Right lobe of liver (tissue), 6 donors: ENCODE data around the gene AKAP8L. TPM values are rescaled to one million over a fixed set of nuclear protein-coding genes. Genes with fewer than 3 reads are reported as not detected.

Experiments used
- ATAC-seq, 4 donors: fragments of 200-7000 bp; cut with Tn5 transposase; one replicate each; pipeline ENCODE4 v1.9.1; 2020; ENCODE audit warnings: mild to moderate bottlenecking in 4 of 4, moderate library complexity in 4 of 4
- DNase-seq, 3 donors: peaks; one replicate each; pipeline ENCODE4 v3.0.0-alpha.2; 2020
- H3K27ac ChIP-seq, 3 donors: fragments of 200-600 bp; one replicate each; pipeline ENCODE4 v1.8.0; 2022
- H3K27me3 ChIP-seq, 2 donors: fragments of 200-600 bp; one replicate each; pipeline ENCODE4 v1.8.0; 2022
- H3K36me3 ChIP-seq, 4 donors: fragments of 200-600 bp; sonication (generic) in 1 of 4; one replicate each; pipeline versions ENCODE4 v1.5.1 to v1.8.0; 2017 to 2022; ENCODE audit warnings: control low read depth in 1 of 4
- H3K4me1 ChIP-seq, 4 donors: fragments of 200-600 bp; sonication (generic) in 1 of 4; one replicate each; pipeline versions ENCODE4 v1.5.1 to v1.8.0; 2017 to 2022; ENCODE audit warnings: control low read depth in 1 of 4
- H3K4me3 ChIP-seq, 3 donors: fragments of 200-600 bp; one replicate each; pipeline ENCODE4 v1.8.0; 2022
- H3K9me3 ChIP-seq, 4 donors: fragments of 200-600 bp; sonication (generic) in 1 of 4; one replicate each; pipeline versions ENCODE4 v1.5.1 to v1.8.0; 2017 to 2022; ENCODE audit warnings: control low read depth in 1 of 4
- POLR2A ChIP-seq: fragments of 450-650 bp; IDR thresholded peaks from one replicate; pipeline ENCODE4 v1.6.1; 2017; ENCODE audit warnings: antibody characterized with exemption, mild to moderate bottlenecking
- WGBS: methylation state at CpG from one replicate; pipeline ENCODE4 v1.1.6; 2018; ENCODE audit warnings: low coverage, low lambda C conversion rate; ENCODE audit not compliant: insufficient coverage; ENCODE audit errors: missing lambda C conversion rate; 5-methylcytosine and 5-hydroxymethylcytosine counted together
- intact Hi-C, 2 donors: fragments of 100-400 bp; cut with DNase I; formaldehyde crosslinking; loops; one replicate each; pipeline versions ENCODE4 v1.11.2 to v1.14.1; 2022
- total RNA-seq, 6 experiments: library from RNA; depleted of rRNA in 2 of 6; stranded (reverse); fragments of >200 nt in 2 of 6; fragmentation: NEBNext Ultra II Directional in 3 of 6; extraction: Animal tissue kit (Norgen Biotek cat#: 25700) in 3 of 6; gene quantifications; one replicate each; pipeline versions ENCODE4 v1.1.0 to v1.2.4, GENCODE V29; 2016 to 2023
- TF ChIP-seq, protein P1 (sequence below), 4 donors: fragments of 200-600 bp in 3 of 4; fragments of 450-650 bp in 1 of 4; IDR thresholded peaks; one replicate each; pipeline versions ENCODE4 v1.5.1 to v1.8.0; 2016 to 2022; ENCODE audit warnings: antibody characterized with exemption in 4 of 4, mild to moderate bottlenecking in 2 of 4
- donor health status: DM: no; HTN: yes; CAD: no.
- donor health status: DM: no; HTN: no; CAD: no.
- donor health status: DM: no; HTN: no; CAD: no.
- donor health status: DM: no; HTN: yes; CAD: no.
- donor health status: DM: no; HTN: yes; CAD: no.

The AKAP8L gene
- total RNA-seq, 6 experiments from 2014 or later: 27.4 to 69.4 (median 49.6) TPM

GRCh38 chr19:15403151-15403531 lies 15.6 kb downstream of the AKAP8L start:
- no peaks in the 10 kb centered on the region for H3K27me3 ChIP-seq
- 80% methylated on average over 1 of the region's 10 CpGs for WGBS
- H3K9me3 ChIP-seq: no peaks in the 10 kb centered on the region
- peaks cover 0 to 6% (median 0%) of the 10 kb centered on the region in 4 donors for H3K4me1 ChIP-seq
- H3K27ac ChIP-seq: no peak overlapping the region
- H3K4me3 ChIP-seq: no peak overlapping the region
- DNase-seq (no peak), ATAC-seq (no peak)
- intact Hi-C loops: no loop called here
- TF ChIP-seq, protein P1, sequence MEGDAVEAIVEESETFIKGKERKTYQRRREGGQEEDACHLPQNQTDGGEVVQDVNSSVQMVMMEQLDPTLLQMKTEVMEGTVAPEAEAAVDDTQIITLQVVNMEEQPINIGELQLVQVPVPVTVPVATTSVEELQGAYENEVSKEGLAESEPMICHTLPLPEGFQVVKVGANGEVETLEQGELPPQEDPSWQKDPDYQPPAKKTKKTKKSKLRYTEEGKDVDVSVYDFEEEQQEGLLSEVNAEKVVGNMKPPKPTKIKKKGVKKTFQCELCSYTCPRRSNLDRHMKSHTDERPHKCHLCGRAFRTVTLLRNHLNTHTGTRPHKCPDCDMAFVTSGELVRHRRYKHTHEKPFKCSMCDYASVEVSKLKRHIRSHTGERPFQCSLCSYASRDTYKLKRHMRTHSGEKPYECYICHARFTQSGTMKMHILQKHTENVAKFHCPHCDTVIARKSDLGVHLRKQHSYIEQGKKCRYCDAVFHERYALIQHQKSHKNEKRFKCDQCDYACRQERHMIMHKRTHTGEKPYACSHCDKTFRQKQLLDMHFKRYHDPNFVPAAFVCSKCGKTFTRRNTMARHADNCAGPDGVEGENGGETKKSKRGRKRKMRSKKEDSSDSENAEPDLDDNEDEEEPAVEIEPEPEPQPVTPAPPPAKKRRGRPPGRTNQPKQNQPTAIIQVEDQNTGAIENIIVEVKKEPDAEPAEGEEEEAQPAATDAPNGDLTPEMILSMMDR (IDR thresholded peaks at IDR 0.05): no peak
- TF ChIP-seq POLR2A: no peak
- peaks cover 0 to 52% (median 21%) of the 10 kb centered on the region in 4 donors for H3K36me3 ChIP-seq

- Histone ChIP-seq H3K27me3 (no peaks in the 10 kb centered on the region), H3K4me3 (no peak overlapping the region), H3K4me1 (peaks cover 0 to 6% (median 0%) of the 10 kb centered on the region in 4 donors), H3K36me3 (peaks cover 0 to 58% (median 23%) of the 10 kb centered on the region in 4 donors), H3K9me3 (no peaks in the 10 kb centered on the region), H3K27ac (no peak overlapping the region)
- TF ChIP-seq, protein P1 (IDR thresholded peaks at IDR 0.05): no peak
- TF ChIP-seq POLR2A: no peak
- DNase-seq: no peak
- no peak for ATAC-seq
- 100% methylated on average over 1 of the region's 15 CpGs for WGBS
- intact Hi-C loops: no loop called here
These were observed 16.2 kb downstream of the AKAP8L start for GRCh38 chr19:15402411-15403150.

- intact Hi-C loops: no loop called here
- Histone ChIP-seq H3K4me3 (no peak overlapping the region), H3K36me3 (peaks cover 4 to 70% (median 33%) of the 10 kb centered on the region in 4 donors), H3K27ac (no peak overlapping the region), H3K4me1 (peaks cover 0 to 6% (median 0%) of the 10 kb centered on the region in 4 donors), H3K9me3 (no peaks in the 10 kb centered on the region), H3K27me3 (no peaks in the 10 kb centered on the region)
- no peak for TF ChIP-seq POLR2A
- TF ChIP-seq, protein P1 (IDR thresholded peaks at IDR 0.05): no peak
- WGBS: no CpG with 5 or more reads among the region's 17 CpGs
- ATAC-seq: no peak
- DNase-seq: no peak
These were observed 17.4 kb downstream of the AKAP8L start for GRCh38 chr19:15401397-15401710.

GRCh38 chr19:15400521-15401396 lies 18.0 kb downstream of the AKAP8L start:
- Histone ChIP-seq H3K36me3 (peaks cover 4 to 76% (median 37%) of the 10 kb centered on the region in 4 donors), H3K27ac (no peak overlapping the region), H3K4me1 (peaks cover 0 to 6% (median 0%) of the 10 kb centered on the region in 4 donors), H3K9me3 (no peaks in the 10 kb centered on the region), H3K27me3 (no peaks in the 10 kb centered on the region), H3K4me3 (no peak overlapping the region)
- WGBS: 100% methylated on average over 1 of the region's 29 CpGs
- ATAC-seq: no peak
- intact Hi-C loops: no loop called here
- no peak for DNase-seq
- TF ChIP-seq, protein P1 (IDR thresholded peaks at IDR 0.05): no peak
- TF ChIP-seq POLR2A: no peak
